SK-N-SH (cell line): Measurements from ENCODE around the gene PARVB. TPM values are rescaled to one million over a fixed set of nuclear protein-coding genes. Genes with fewer than 3 reads are reported as not detected.

Source experiments
- CTCF ChIA-PET: fragments of 300-600, 350-600 bp; formaldehyde crosslinking; extraction: SDS; loops from one replicate; lab custom pipeline; 2021; lab: Yijun Ruan, JAX
- POLR2A ChIA-PET: fragments of 350-600 bp; sonication (Branson Sonifier 250); formaldehyde crosslinking; extraction: SDS; loops from one replicate; lab custom pipeline; 2020; ENCODE audit warnings: antibody characterized with exemption, inconsistent platforms; lab: Yijun Ruan, JAX
- DNase-seq: peaks from one replicate; pipeline ENCODE4 v3.0.0; 2012
- H2AFZ ChIP-seq: fragments of 200-600 bp; sonication (generic); 2 replicates; pipeline ENCODE4 v1.8.1; 2016; ENCODE audit warnings: antibody characterized with exemption, mild to moderate bottlenecking, low read depth
- H3F3A ChIP-seq: fragments of 200-600 bp; sonication (generic); replicated peaks from 2 replicates; pipeline ENCODE3; 2016; ENCODE audit warnings: antibody characterized with exemption, mild to moderate bottlenecking; ENCODE audit not compliant: insufficient read depth
- H3K27ac ChIP-seq, 2 experiments: fragments of 200-500 bp in 1 of 2; fragments of 200-600 bp in 1 of 2; sonication (Bioruptor generic) in 1 of 2; sonication (generic), shearing (Covaris generic) in 1 of 2; 2 replicates each; pipeline versions ENCODE4 v1.5.1 to v1.6.1; 2014 to 2016; ENCODE audit warnings: low read depth in 2 of 2, inconsistent platforms in 1 of 2, low read length in 1 of 2, mild to moderate bottlenecking in 1 of 2, mixed read lengths in 1 of 2
- H3K27me3 ChIP-seq: fragments of 200-600 bp; sonication (generic), shearing (Covaris generic); 2 replicates; pipeline ENCODE4 v1.6.1; 2016; ENCODE audit warnings: mixed run types; ENCODE audit not compliant: insufficient read depth
- H3K36me3 ChIP-seq, 2 experiments: fragments of 200-500 bp in 1 of 2; fragments of 200-600 bp in 1 of 2; sonication (Bioruptor generic) in 1 of 2; sonication (generic) in 1 of 2; replicated peaks in 1 of 2; 2 replicates each; pipeline versions ENCODE3 to v1.5.1; 2014 to 2016; ENCODE audit warnings: low read length in 1 of 2, mild to moderate bottlenecking in 1 of 2; ENCODE audit not compliant: insufficient read depth in 2 of 2, control insufficient read depth in 1 of 2
- H3K4me1 ChIP-seq, 2 experiments: fragments of 200-500 bp in 1 of 2; fragments of 200-600 bp in 1 of 2; sonication (Bioruptor generic) in 1 of 2; sonication (generic), shearing (Covaris generic) in 1 of 2; 2 replicates each; pipeline versions ENCODE4 v1.5.1 to v1.6.1; 2014 to 2016; ENCODE audit warnings: low read depth in 1 of 2, low read length in 1 of 2, mixed run types in 1 of 2; ENCODE audit not compliant: insufficient read depth in 2 of 2, control insufficient read depth in 1 of 2
- H3K4me2 ChIP-seq: fragments of 200-600 bp; sonication (generic), shearing (Covaris generic); 2 replicates; pipeline ENCODE4 v1.6.1; 2017; ENCODE audit warnings: mixed run types
- H3K4me3 ChIP-seq, 2 experiments: fragments of 200-500 bp in 1 of 2; fragments of 200-600 bp in 1 of 2; sonication (Bioruptor generic) in 1 of 2; sonication (generic), shearing (Covaris generic) in 1 of 2; 2 replicates each; pipeline versions ENCODE4 v1.5.1 to v1.8.1; 2014 to 2016; ENCODE audit warnings: low read depth in 2 of 2, inconsistent platforms in 1 of 2, low read length in 1 of 2, mild to moderate bottlenecking in 1 of 2, mixed read lengths in 1 of 2, moderate library complexity in 1 of 2
- H3K79me2 ChIP-seq: fragments of 200-600 bp; sonication (generic); 2 replicates; pipeline ENCODE4 v1.8.1; 2017; ENCODE audit warnings: mild to moderate bottlenecking; ENCODE audit not compliant: insufficient read depth
- H3K9ac ChIP-seq: fragments of 200-600 bp; sonication (generic); 2 replicates; pipeline ENCODE4 v1.6.1; 2017; ENCODE audit warnings: mixed run types
- H3K9me2 ChIP-seq: fragments of 200-600 bp; sonication (generic); 2 replicates; pipeline ENCODE4 v1.6.1; 2017; ENCODE audit warnings: mixed run types
- H3K9me3 ChIP-seq: fragments of 200-600 bp; sonication (generic); 2 replicates; pipeline ENCODE4 v1.6.1; 2017; ENCODE audit warnings: mixed run types, mild to moderate bottlenecking, moderate library complexity
- H4K20me1 ChIP-seq: fragments of 200-600 bp; sonication (generic); 2 replicates; pipeline ENCODE4 v1.6.1; 2017; ENCODE audit warnings: mild to moderate bottlenecking, mixed run types; ENCODE audit not compliant: insufficient read depth
- CHD2 ChIP-seq: fragments of 150-350 bp; IDR thresholded peaks from 2 replicates; pipeline ENCODE4 v1.6.1; 2018; ENCODE audit warnings: low read length; ENCODE audit not compliant: partially characterized antibody
- ELF1 ChIP-seq: IDR thresholded peaks from 2 replicates; pipeline ENCODE4 v1.4.0; 2012
- EP300 ChIP-seq, 2 experiments: IDR thresholded peaks; 2 replicates each; pipeline versions ENCODE4 v1.4.0 to v1.6.1; 2012; ENCODE audit warnings: borderline replicate concordance in 1 of 2, low read depth in 1 of 2, low read length in 1 of 2
- FOSL2 ChIP-seq: IDR thresholded peaks from 2 replicates; pipeline ENCODE4 v1.4.0; 2012; ENCODE audit warnings: low read depth, mild to moderate bottlenecking, moderate library complexity, borderline replicate concordance
- FOXJ3 ChIP-seq: sonication (generic); formaldehyde crosslinking; IDR thresholded peaks from 2 replicates; pipeline ENCODE4 v1.5.1; 2020; ENCODE audit warnings: mild to moderate bottlenecking, missing genetic modification reagents
- FOXM1 ChIP-seq: IDR thresholded peaks from 2 replicates; pipeline ENCODE4 v1.4.0; 2012; ENCODE audit warnings: low read depth, mild to moderate bottlenecking
- GABPA ChIP-seq: IDR thresholded peaks from 2 replicates; pipeline ENCODE4 v1.4.0; 2012; ENCODE audit warnings: low read depth, mild to moderate bottlenecking
- NRF1 ChIP-seq: IDR thresholded peaks from 2 replicates; pipeline ENCODE4 v1.6.1; 2012; ENCODE audit warnings: low read depth, mild to moderate bottlenecking, low read length
- RCOR1 ChIP-seq: fragments of 150-350 bp; IDR thresholded peaks from 2 replicates; pipeline ENCODE4 v1.6.1; 2017; ENCODE audit warnings: antibody characterized with exemption, low read length
- RFX5 ChIP-seq: IDR thresholded peaks from 2 replicates; pipeline ENCODE4 v1.6.1; 2012; ENCODE audit warnings: mild to moderate bottlenecking, improper control_type of control experiment, low read length
- RXRA ChIP-seq: IDR thresholded peaks from 2 replicates; pipeline ENCODE4 v1.4.0; 2012; ENCODE audit warnings: low read depth, mild to moderate bottlenecking, borderline replicate concordance
- SIN3A ChIP-seq: IDR thresholded peaks from 2 replicates; pipeline ENCODE4 v1.6.1; 2012; ENCODE audit warnings: low read depth, mild to moderate bottlenecking, low read length, moderate library complexity, borderline replicate concordance
- TAF1 ChIP-seq: IDR thresholded peaks from 2 replicates; pipeline ENCODE4 v1.6.1; 2012; ENCODE audit warnings: low read depth, mild to moderate bottlenecking, low read length, moderate library complexity, borderline replicate concordance
- TEAD4 ChIP-seq: IDR thresholded peaks from 2 replicates; pipeline ENCODE4 v1.4.0; 2012; ENCODE audit warnings: mild to moderate bottlenecking, borderline replicate concordance; ENCODE audit not compliant: insufficient read depth
- YY1 ChIP-seq: IDR thresholded peaks from 2 replicates; pipeline ENCODE4 v1.4.0; 2012; ENCODE audit warnings: low read depth, mild to moderate bottlenecking
- WGBS: methylation state at CpG from one replicate; pipeline ENCODE4 v1.1.6; 2017; ENCODE audit warnings: low lambda C conversion rate; 5-methylcytosine and 5-hydroxymethylcytosine counted together
- polyA plus RNA-seq, 3 experiments: library from polyadenylated mRNA; depleted of rRNA; stranded (reverse); fragments of >200 nt; gene quantifications; 2 replicates each; pipeline ENCODE4 v1.2.3, GENCODE V29; 2012
- TF ChIP-seq, protein P1 (sequence below): fragments of 200-600 bp; sonication (generic); IDR thresholded peaks from 2 replicates; pipeline ENCODE4 v1.6.1; 2017; ENCODE audit warnings: antibody characterized with exemption, mild to moderate bottlenecking, moderate library complexity
- TF ChIP-seq, protein P2 (sequence below): fragments of 150-350 bp; IDR thresholded peaks from 2 replicates; pipeline ENCODE4 v1.6.1; 2017; ENCODE audit warnings: antibody characterized with exemption, low read length, low read depth, borderline replicate concordance
- TF ChIP-seq, protein P3 (sequence below): IDR thresholded peaks from 2 replicates; pipeline ENCODE4 v1.4.0; 2012; ENCODE audit warnings: low read depth
- TF ChIP-seq, protein P4 (sequence below): fragments of 150-350 bp; IDR thresholded peaks from 2 replicates; pipeline ENCODE4 v1.6.1; 2016; ENCODE audit warnings: mild to moderate bottlenecking, low read depth, low read length

PARVB gene
- polyA plus RNA-seq, 1 of the 3 experiments (the other 2 are of a cell fraction), result 87.8 TPM

DNA sequence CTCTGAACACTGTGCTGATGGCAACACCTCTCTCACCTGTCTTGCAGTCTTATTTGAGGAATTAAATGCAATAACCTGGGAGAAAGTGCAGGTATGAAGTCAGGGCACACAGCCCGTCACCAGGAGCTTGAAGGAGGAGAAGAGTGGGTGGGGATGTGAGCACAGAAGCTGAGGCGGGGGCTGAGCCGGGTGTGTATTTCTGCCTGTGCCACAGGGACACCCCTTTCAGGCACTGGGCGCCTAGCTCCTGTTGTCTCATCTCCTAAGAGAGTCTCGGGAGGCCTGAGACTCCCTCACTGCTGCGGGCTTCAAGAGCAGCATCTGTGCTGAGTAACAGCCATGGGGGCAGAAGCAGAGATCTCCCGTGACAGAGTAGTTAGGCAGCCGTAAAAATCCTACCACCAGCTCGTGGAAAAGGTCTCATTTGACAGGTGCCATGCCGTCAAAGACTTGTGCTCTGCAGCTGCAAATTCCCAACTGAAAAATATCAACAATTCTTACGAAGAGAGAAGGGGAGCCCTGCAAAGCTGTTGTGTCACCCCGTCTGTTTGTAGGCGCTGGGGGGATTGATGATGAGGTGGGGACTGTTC lies 26.8 kb downstream of the PARVB start:
- no peak overlapping the region for H3K27ac ChIP-seq
- ChIA-PET CTCF (interaction anchor here (1.0 to 4.5 kb wide), 3 partner anchors 31 to 576 kb away, joined by 3 to 15 read pairs (median 7); no protein-coding TSS in a partner anchor), POLR2A (no interaction called here)
- peaks cover 6% of the 10 kb centered on the region for H3K79me2 ChIP-seq
- no peaks in the 10 kb centered on the region for H3F3A ChIP-seq
- no peak overlapping the region for H3K9ac ChIP-seq
- 95% methylated on average over 10 of the region's 13 CpGs for WGBS
- no peak overlapping the region for H2AFZ ChIP-seq
- H3K27me3 ChIP-seq, result no peaks in the 10 kb centered on the region
- no peak overlapping the region for H3K4me2 ChIP-seq
- peaks cover 0 to 23% of the 10 kb centered on the region in 2 experiments; a peak in 1 of 4 replicates for H3K4me1 ChIP-seq
- no peak overlapping the region for H3K4me3 ChIP-seq
- DNase-seq, result no peak
- H3K9me2 ChIP-seq, result no peaks in the 10 kb centered on the region
- H3K36me3 ChIP-seq, result no peaks in the 10 kb centered on the region
- H4K20me1 ChIP-seq, result no peaks in the 10 kb centered on the region
- no peaks in the 10 kb centered on the region for H3K9me3 ChIP-seq
- TF ChIP-seq FOXM1, result no peak
- no peak for TF ChIP-seq RXRA
- no peak for TF ChIP-seq NRF1
- TF ChIP-seq ELF1, result no peak
- no peak for TF ChIP-seq YY1
- TF ChIP-seq, protein P1, sequence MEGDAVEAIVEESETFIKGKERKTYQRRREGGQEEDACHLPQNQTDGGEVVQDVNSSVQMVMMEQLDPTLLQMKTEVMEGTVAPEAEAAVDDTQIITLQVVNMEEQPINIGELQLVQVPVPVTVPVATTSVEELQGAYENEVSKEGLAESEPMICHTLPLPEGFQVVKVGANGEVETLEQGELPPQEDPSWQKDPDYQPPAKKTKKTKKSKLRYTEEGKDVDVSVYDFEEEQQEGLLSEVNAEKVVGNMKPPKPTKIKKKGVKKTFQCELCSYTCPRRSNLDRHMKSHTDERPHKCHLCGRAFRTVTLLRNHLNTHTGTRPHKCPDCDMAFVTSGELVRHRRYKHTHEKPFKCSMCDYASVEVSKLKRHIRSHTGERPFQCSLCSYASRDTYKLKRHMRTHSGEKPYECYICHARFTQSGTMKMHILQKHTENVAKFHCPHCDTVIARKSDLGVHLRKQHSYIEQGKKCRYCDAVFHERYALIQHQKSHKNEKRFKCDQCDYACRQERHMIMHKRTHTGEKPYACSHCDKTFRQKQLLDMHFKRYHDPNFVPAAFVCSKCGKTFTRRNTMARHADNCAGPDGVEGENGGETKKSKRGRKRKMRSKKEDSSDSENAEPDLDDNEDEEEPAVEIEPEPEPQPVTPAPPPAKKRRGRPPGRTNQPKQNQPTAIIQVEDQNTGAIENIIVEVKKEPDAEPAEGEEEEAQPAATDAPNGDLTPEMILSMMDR, result no peak
- no peak for TF ChIP-seq TAF1
- TF ChIP-seq CHD2, result no peak
- TF ChIP-seq, protein P2, sequence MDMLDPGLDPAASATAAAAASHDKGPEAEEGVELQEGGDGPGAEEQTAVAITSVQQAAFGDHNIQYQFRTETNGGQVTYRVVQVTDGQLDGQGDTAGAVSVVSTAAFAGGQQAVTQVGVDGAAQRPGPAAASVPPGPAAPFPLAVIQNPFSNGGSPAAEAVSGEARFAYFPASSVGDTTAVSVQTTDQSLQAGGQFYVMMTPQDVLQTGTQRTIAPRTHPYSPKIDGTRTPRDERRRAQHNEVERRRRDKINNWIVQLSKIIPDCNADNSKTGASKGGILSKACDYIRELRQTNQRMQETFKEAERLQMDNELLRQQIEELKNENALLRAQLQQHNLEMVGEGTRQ, result no peak

DNA sequence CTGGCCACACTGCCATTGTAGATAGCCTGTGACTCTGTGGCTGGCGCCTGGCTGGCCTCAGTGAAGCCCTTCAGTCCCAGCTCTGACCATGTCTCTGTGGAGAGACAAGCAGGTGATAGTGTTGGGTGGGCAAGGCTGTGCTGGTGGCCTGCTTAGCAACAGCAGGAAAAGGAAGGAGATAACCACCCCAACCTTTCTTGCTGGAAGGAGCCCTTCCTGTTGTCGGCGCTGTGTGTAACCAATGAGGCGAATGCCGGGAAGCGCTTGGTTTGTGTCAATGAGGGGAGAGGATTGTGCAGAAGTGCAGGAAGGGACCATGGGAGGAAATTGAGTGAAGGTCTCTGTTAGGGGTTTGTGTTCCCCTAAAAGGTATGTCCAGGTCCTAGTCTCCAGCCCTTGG lies 27.3 kb downstream of the PARVB start:
- Histone ChIP-seq H3K27ac (no peak overlapping the region), H3K79me2 (peaks cover 3% of the 10 kb centered on the region; the same call in 1 of the 2 replicates), H3K36me3 (no peaks in the 10 kb centered on the region), H3K4me2 (no peak overlapping the region), H3K4me1 (peaks cover 0 to 20% of the 10 kb centered on the region in 2 experiments; a peak in 1 of 4 replicates), H3K9me2 (no peaks in the 10 kb centered on the region), H3K4me3 (no peak overlapping the region), H2AFZ (no peak overlapping the region), H4K20me1 (no peaks in the 10 kb centered on the region), H3K9me3 (no peaks in the 10 kb centered on the region), H3F3A (no peaks in the 10 kb centered on the region), H3K9ac (no peak overlapping the region), H3K27me3 (no peaks in the 10 kb centered on the region)
- POLR2A ChIA-PET, result no interaction called here
- WGBS, result 98% methylated on average over 6 of the region's 6 CpGs
- no peak for TF ChIP-seq RFX5
- no peak for TF ChIP-seq GABPA
- no peak for TF ChIP-seq FOXJ3
- TF ChIP-seq, protein P3, sequence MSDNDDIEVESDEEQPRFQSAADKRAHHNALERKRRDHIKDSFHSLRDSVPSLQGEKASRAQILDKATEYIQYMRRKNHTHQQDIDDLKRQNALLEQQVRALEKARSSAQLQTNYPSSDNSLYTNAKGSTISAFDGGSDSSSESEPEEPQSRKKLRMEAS, result no peak
- TF ChIP-seq, protein P4, sequence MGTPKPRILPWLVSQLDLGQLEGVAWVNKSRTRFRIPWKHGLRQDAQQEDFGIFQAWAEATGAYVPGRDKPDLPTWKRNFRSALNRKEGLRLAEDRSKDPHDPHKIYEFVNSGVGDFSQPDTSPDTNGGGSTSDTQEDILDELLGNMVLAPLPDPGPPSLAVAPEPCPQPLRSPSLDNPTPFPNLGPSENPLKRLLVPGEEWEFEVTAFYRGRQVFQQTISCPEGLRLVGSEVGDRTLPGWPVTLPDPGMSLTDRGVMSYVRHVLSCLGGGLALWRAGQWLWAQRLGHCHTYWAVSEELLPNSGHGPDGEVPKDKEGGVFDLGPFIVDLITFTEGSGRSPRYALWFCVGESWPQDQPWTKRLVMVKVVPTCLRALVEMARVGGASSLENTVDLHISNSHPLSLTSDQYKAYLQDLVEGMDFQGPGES, result no peak
- no peak for TF ChIP-seq TEAD4
- TF ChIP-seq RCOR1, result no peak
- TF ChIP-seq, protein P2, result no peak
- TF ChIP-seq ELF1, result no peak
- TF ChIP-seq SIN3A, result no peak
- no peak for TF ChIP-seq FOSL2
- TF ChIP-seq FOXM1, result no peak
- TF ChIP-seq EP300 (IDR thresholded peaks at IDR 0.05; ENCODE audit: borderline replicate concordance in 1 of 2, low read depth in 1 of 2, low read length in 1 of 2), result no peak
- no peak for TF ChIP-seq RXRA
- no peak for DNase-seq
- CTCF ChIA-PET, result interaction anchor here (1.0 to 4.5 kb wide), 2 partner anchors 30 to 575 kb away, joined by 3 to 15 read pairs; no protein-coding TSS in a partner anchor
